Islet of Langerhans (tissue), 1 donor: ENCODE data around the gene RIPPLY3.

Source experiments
- FAIRE-seq: peaks from one replicate; lab custom pipeline; 2011; peaks lifted over from hg19 to GRCh38; lab: Jason Lieb, UNC

Gene RIPPLY3

DNA sequence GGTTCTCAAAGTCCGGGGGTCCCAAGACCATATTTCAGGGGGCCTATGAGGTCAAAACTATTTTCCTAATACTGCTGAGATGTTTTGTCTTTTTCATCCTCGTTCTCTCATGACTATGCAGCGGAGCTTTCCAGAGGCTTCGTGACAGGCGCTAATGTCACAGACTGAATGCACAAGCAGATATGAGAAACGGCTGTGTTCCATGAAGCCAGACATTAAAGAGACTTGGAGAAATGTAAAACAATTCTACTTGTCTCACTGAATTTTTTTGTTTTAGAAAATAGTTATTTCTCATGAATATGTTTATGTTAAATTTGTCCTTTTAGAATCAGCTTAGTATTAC is 56.1 kb downstream of the RIPPLY3 start:
- no peak for FAIRE-seq

DNA sequence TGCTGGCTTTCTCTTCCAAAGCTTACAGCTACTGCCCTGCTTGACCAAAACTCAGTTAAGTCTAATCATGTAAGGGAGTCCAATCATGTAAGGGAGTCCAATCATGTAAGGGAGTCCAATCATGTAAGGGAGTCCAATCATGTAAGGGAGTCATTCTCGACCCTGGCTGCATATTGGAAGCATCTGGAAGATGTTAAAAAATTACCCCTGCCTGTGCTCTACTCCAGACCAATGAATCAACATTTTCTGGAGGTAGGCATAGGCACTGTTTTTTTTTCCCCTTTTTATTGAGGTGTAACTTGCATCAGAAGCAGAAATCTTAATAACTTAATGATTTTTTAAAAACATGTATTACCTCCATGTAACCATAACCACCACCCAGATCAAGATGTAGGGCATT is 56.9 kb downstream of the RIPPLY3 start:
- no peak for FAIRE-seq

DNA sequence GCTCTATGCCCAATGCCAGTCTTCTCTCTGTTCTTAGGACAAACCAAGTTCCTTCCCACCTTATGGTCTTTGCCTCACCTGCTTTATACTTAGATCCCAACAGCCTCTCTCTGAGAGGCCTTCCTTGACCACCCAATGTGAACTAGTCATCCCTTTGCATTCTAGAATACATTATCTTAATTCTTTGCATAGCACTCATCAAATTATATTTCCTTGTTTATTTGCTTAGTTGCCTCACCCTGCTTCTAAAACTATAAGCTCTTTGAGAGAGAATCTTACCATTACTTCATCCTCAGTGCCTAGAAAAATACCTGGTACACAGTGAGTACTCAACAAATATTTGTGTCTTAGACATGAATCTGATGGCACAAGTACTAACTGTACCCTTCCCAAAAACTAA is 58.3 kb downstream of the RIPPLY3 start:
- FAIRE-seq = no peak

DNA sequence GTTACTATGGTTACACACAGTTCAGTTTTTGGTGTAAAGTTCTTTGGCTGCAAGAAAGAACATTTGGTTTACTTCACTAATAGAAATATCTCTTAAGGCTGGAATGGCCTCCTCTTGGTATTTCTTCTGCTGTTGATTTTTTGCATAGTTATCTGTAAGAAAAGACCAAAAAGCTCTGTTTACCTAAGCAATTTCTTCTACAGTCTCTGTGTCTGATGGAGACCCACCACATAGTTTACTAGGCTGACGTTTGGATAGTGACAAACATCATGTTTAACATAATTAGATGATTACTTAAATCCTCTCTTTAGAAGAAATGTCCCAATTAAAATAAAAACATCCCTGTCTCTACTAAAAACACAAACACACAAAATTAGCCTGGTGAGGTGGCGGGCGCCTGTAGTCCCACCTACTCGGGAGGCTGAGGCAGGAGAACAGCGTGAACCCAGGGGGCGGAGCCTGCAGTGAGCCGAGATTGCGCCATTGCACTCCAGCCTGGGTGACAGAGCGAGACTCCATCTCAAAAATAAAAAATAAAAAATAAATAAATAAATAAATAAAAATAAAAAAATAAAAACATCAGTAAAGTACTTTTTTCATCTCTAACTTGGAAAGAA is 59.2 kb downstream of the RIPPLY3 start:
- no peak for FAIRE-seq
